Smooth muscle cell of the coronary artery (primary cell): ENCODE measurements around the gene ORAI1. TPM values are rescaled to one million over a fixed set of nuclear protein-coding genes. Genes with fewer than 3 reads are reported as not detected.

Experiments used
- total RNA-seq: library from RNA; depleted of rRNA; stranded (reverse); fragments of >200 nt; gene quantifications from 2 replicates; pipeline ENCODE4 v1.2.3, GENCODE V29; 2014; ENCODE audit warnings: low replicate concordance

Gene ORAI1
- 4.1 and 5.2 TPM in 2 replicates for total RNA-seq

DNA sequence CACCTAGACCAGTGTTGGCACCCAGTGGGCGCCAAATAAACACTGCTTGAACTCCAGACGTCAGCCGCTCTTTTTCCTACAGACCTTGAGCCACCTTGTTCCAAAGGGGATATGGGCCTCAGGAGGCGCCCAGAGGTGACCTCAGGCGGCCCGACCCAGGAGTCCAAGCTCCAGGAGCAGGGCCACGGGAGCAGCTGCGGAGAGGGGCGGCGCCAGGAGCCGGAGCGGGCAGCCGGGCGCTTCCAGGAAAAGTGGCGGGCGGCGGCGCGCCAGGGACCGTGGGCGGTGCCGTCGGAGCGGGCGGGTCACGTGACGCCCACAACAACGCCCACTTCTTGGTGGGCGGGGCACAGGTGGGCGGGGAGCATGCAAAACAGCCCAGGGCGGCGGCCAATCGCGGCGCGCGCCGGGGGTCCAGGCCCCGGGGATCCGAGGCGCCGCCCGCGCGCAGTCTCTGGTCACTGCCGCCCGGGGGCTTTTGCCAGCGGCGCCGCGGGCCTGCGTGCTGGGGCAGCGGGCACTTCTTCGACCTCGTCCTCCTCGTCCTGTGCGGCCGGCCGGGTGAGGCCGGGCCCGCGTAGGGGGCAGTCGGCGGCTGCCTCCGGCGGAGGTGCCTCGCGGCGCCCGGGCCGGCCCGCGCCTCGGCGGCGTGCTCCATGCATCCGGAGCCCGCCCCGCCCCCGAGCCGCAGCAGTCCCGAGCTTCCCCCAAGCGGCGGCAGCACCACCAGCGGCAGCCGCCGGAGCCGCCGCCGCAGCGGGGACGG, at the start of gene ORAI1:
TSS of gene ORAI1 (plus strand) at position 444 of the 766 bp plus-strand sequence.

DNA sequence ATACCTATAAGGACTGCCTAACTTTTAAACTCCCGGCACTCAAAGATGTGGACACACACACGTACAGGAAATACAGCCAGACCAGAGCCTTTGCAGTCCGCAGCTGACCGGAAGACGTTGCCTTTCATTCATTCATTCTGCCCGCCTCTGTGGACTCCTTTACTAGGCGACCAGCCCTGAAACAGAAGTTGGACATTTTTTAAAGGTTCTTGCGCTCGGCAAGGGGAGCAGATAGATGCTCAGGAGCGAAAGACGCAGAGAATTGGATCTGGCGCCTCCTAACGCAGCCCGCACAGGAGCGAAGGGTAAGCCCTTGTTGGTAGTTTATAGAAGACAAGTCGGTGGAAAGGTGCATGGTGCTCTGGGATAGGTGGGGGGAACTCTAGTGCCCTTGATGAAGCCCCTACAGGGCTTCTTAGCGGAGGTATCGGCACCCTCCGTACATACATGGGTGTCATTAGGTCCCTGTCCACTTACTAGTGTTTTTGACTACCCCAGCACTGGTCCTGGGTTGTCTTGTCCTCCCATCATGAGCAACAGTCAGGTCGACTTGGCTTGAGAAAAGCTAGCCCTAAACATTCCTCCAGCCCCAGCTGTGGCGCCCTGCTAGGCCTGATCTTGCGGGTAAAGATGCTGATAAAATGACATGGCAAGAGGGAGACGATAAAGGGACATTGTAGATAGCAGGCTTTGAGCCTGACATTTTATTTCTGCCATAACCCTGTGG, 45.2 kb upstream of the ORAI1 start, which contains the start of gene KDM2B:
TSS of gene KDM2B (minus strand) at position 65 of the 727 bp plus-strand sequence. CDS start 112 bp downstream, outside the sequence.

DNA sequence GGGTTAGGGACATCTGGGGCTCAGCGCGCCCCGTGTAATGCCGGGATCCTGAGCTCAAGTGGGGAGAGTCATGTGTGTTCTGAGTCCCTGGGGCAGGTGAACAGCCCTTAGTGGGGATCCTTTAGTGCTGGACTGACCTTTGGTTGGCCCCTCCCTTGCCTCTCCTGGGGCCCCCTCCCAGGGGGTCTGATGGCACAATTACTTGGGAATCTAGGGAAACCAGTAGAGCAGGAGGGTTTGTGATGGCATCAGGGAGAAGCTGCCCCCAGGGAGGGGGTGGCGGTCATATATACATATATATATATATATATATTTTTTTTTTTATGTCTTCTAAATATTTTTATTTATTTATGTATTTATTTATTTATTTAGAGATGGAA, 43.2 kb downstream of the ORAI1 start, which contains the start of gene MORN3:
TSS of gene MORN3 (minus strand) at position 134 of the 380 bp plus-strand sequence. CDS start 171 bp downstream, outside the sequence.

Other genes starting within 250 kb of the ORAI1 start
- 82.8 and 173 TPM in 2 replicates for gene RNF34, start 226.4 kb upstream of the ORAI1 start, total RNA-seq
- 20.4 and 22.3 TPM in 2 replicates for gene KDM2B, start 45.5 kb upstream of the ORAI1 start, total RNA-seq
- 1.1 and 2.0 TPM in 2 replicates for gene MORN3, start 43.1 kb downstream of the ORAI1 start, total RNA-seq
- 8.2 and 9.2 TPM in 2 replicates for gene TMEM120B, start 86.2 kb downstream of the ORAI1 start, total RNA-seq
- 0.82 and 2.4 TPM in 2 replicates for gene RHOF, start 167.2 kb downstream of the ORAI1 start, total RNA-seq
- gene SETD1B, start 177.5 kb downstream of the ORAI1 start, total RNA-seq, result 1.5 and 1.6 TPM in 2 replicates
- gene HPD, start 232.3 kb downstream of the ORAI1 start, total RNA-seq, result 0.15 and 1.1 TPM in 2 replicates